Trophoblast cell (in vitro differentiated cells and primary cell): ENCODE results near the gene ROBO4.

Source experiments
- DNase-seq, 2 donors: peaks; one replicate each; pipeline ENCODE4 v3.0.0-alpha.2; 2016
- H2AFZ ChIP-seq: 2 replicates; pipeline ENCODE4 v1.6.1; 2013; ENCODE audit warnings: low read length, moderate library complexity, mild to moderate bottlenecking; ENCODE audit not compliant: insufficient read depth, poor library complexity
- H2AK5ac ChIP-seq: 2 replicates; pipeline ENCODE4 v1.6.1; 2013; ENCODE audit warnings: mild to moderate bottlenecking, low read length
- H2BK120ac ChIP-seq: 2 replicates; pipeline ENCODE4 v1.6.1; 2013; ENCODE audit warnings: low read length, mild to moderate bottlenecking, moderate library complexity; ENCODE audit not compliant: insufficient read depth, poor library complexity
- H2BK12ac ChIP-seq: 2 replicates; pipeline ENCODE4 v1.6.1; 2013; ENCODE audit warnings: mild to moderate bottlenecking, low read length, moderate library complexity
- H2BK5ac ChIP-seq: 2 replicates; pipeline ENCODE4 v1.6.1; 2013; ENCODE audit warnings: low read length, low read depth, moderate library complexity, mild to moderate bottlenecking; ENCODE audit not compliant: poor library complexity
- H3K14ac ChIP-seq: 2 replicates; pipeline ENCODE4 v1.6.1; 2013; ENCODE audit warnings: mild to moderate bottlenecking, low read length
- H3K18ac ChIP-seq: 2 replicates; pipeline ENCODE4 v1.6.1; 2013; ENCODE audit warnings: mild to moderate bottlenecking, low read length
- H3K23ac ChIP-seq: 2 replicates; pipeline ENCODE4 v1.6.1; 2013; ENCODE audit warnings: low read length
- H3K27ac ChIP-seq: 2 replicates; pipeline ENCODE4 v1.5.1; 2013; ENCODE audit warnings: low read depth, mild to moderate bottlenecking, inconsistent platforms, low read length, moderate library complexity
- H3K27me3 ChIP-seq: 2 replicates; pipeline ENCODE4 v1.6.1; 2013; ENCODE audit warnings: inconsistent platforms, mild to moderate bottlenecking, low read length, moderate library complexity; ENCODE audit not compliant: insufficient read depth
- H3K36me3 ChIP-seq, 2 experiments: 1 replicate in 1 of 2; 2 replicates in 1 of 2; pipeline ENCODE4 v1.6.1; 2013; ENCODE audit warnings: low read length in 2 of 2, mild to moderate bottlenecking in 2 of 2, moderate library complexity in 1 of 2; ENCODE audit not compliant: insufficient read depth in 2 of 2, control insufficient read depth in 1 of 2
- H3K4ac ChIP-seq: 2 replicates; pipeline ENCODE4 v1.6.1; 2013; ENCODE audit warnings: low read depth, mild to moderate bottlenecking, low read length, moderate library complexity
- H3K4me1 ChIP-seq, 2 experiments: 1 replicate in 1 of 2; 2 replicates in 1 of 2; pipeline ENCODE4 v1.6.1; 2013; ENCODE audit warnings: low read length in 2 of 2, mild to moderate bottlenecking in 2 of 2, moderate library complexity in 1 of 2; ENCODE audit not compliant: insufficient read depth in 2 of 2, control insufficient read depth in 1 of 2
- H3K4me2 ChIP-seq: 2 replicates; pipeline ENCODE4 v1.6.1; 2013; ENCODE audit warnings: inconsistent platforms, mild to moderate bottlenecking, low read length, moderate library complexity
- H3K4me3 ChIP-seq: 2 replicates; pipeline ENCODE4 v1.5.1; 2013; ENCODE audit warnings: mild to moderate bottlenecking, low read depth, low read length, inconsistent platforms
- H3K79me1 ChIP-seq: one replicate; pipeline ENCODE4 v1.6.1; 2013; ENCODE audit warnings: low read length
- H3K79me2 ChIP-seq: 2 replicates; pipeline ENCODE4 v1.6.1; 2013; ENCODE audit warnings: low read length, mild to moderate bottlenecking; ENCODE audit not compliant: control insufficient read depth, insufficient read depth, poor library complexity
- H3K9ac ChIP-seq: 2 replicates; pipeline ENCODE4 v1.6.1; 2013; ENCODE audit warnings: mild to moderate bottlenecking, low read length
- H3K9me3 ChIP-seq: 2 replicates; pipeline ENCODE4 v1.6.1; 2013; ENCODE audit warnings: low read depth, mild to moderate bottlenecking, control low read depth, inconsistent platforms, low read length; ENCODE audit not compliant: insufficient read depth
- H4K12ac ChIP-seq: 2 replicates; pipeline ENCODE4 v1.6.1; 2013; ENCODE audit warnings: low read depth, mild to moderate bottlenecking, low read length, moderate library complexity
- H4K8ac ChIP-seq: 2 replicates; pipeline ENCODE4 v1.6.1; 2013; ENCODE audit warnings: low read depth, mild to moderate bottlenecking, low read length, moderate library complexity
- H4K91ac ChIP-seq: one replicate; pipeline ENCODE4 v1.6.1; 2013; ENCODE audit warnings: low read depth, mild to moderate bottlenecking, low read length, moderate library complexity
- WGBS: extraction: QIAGEN DNeasy Blood & Tissue Kit; methylation state at CpG from one replicate; pipeline ENCODE4 v1.1.7; 2013; ENCODE audit warnings: missing lambda C conversion rate; ENCODE audit not compliant: insufficient read length, insufficient coverage; ENCODE audit errors: extremely low coverage; 5-methylcytosine and 5-hydroxymethylcytosine counted together

The ROBO4 gene

GRCh38 chr11:124879493-124880289 is 18.0 kb downstream of the ROBO4 start:
- Histone ChIP-seq H3K4ac (no peak overlapping the region), H3K27me3 (peaks cover 5% of the 10 kb centered on the region), H2BK5ac (no peak overlapping the region), H3K23ac (no peak overlapping the region), H3K9ac (no peak overlapping the region), H3K36me3 (no peaks in the 10 kb centered on the region), H3K79me2 (peaks cover 2% of the 10 kb centered on the region), H3K9me3 (peaks cover 2% of the 10 kb centered on the region), H4K91ac (no peak overlapping the region), H3K4me3 (no peak overlapping the region), H3K27ac (no peak overlapping the region), H2BK120ac (no peak overlapping the region), H2AK5ac (no peak overlapping the region), H3K18ac (no peak overlapping the region), H3K4me2 (no peak overlapping the region), H3K4me1 (peaks cover 0 to 6% of the 10 kb centered on the region in 2 experiments), H3K14ac (no peak overlapping the region), H2BK12ac (no peak overlapping the region), H2AFZ (no peak overlapping the region), H4K12ac (no peak overlapping the region), H4K8ac (no peak overlapping the region), H3K79me1 (peaks cover 2% of the 10 kb centered on the region)
- DNase-seq = no peak
- no CpG with 5 or more reads among the region's 16 CpGs for WGBS

- DNase-seq = no peak
- no peak overlapping the region for H3K18ac ChIP-seq
- no peak overlapping the region for H3K4me2 ChIP-seq
- no peak overlapping the region for H2BK5ac ChIP-seq
- H2BK12ac ChIP-seq = no peak overlapping the region
- H3K27me3 ChIP-seq = peaks cover 8% of the 10 kb centered on the region
- H3K36me3 ChIP-seq = no peaks in the 10 kb centered on the region
- no peak overlapping the region for H3K27ac ChIP-seq
- H4K91ac ChIP-seq = no peak overlapping the region
- no peak overlapping the region for H4K12ac ChIP-seq
- H3K79me1 ChIP-seq = peaks cover 2% of the 10 kb centered on the region
- H3K79me2 ChIP-seq = peaks cover 2% of the 10 kb centered on the region
- no peak overlapping the region for H2BK120ac ChIP-seq
- no peak overlapping the region for H2AK5ac ChIP-seq
- H3K9me3 ChIP-seq = peaks cover 3% of the 10 kb centered on the region
- H4K8ac ChIP-seq = no peak overlapping the region
- no peak overlapping the region for H3K23ac ChIP-seq
- no peak overlapping the region for H3K4ac ChIP-seq
- H3K4me3 ChIP-seq = no peak overlapping the region
- WGBS = no CpG with 5 or more reads among the region's 11 CpGs
- peaks cover 0 to 6% of the 10 kb centered on the region in 2 experiments for H3K4me1 ChIP-seq
- H2AFZ ChIP-seq = no peak overlapping the region
- no peak overlapping the region for H3K14ac ChIP-seq
- H3K9ac ChIP-seq = no peak overlapping the region
These were observed 18.7 kb downstream of the ROBO4 start for GRCh38 chr11:124878759-124879492.

- no peak overlapping the region for H2BK5ac ChIP-seq
- H4K91ac ChIP-seq = no peak overlapping the region
- WGBS = no CpG with 5 or more reads among the region's 17 CpGs
These were observed 19.5 kb downstream of the ROBO4 start for GRCh38 chr11:124877910-124878758.

GRCh38 chr11:124877631-124877909 is 20.1 kb downstream of the ROBO4 start:
- no peak overlapping the region for H3K18ac ChIP-seq
- no peak overlapping the region for H3K14ac ChIP-seq
- H3K4me2 ChIP-seq = no peak overlapping the region
- H2BK120ac ChIP-seq = no peak overlapping the region
- H3K4me1 ChIP-seq = peaks cover 0 to 5% of the 10 kb centered on the region in 2 experiments
- no peak overlapping the region for H2AFZ ChIP-seq
- WGBS = no CpG with 5 or more reads among the region's 10 CpGs
- H3K9me3 ChIP-seq = peaks cover 3% of the 10 kb centered on the region
- H3K27me3 ChIP-seq = peaks cover 17% of the 10 kb centered on the region
- no peak overlapping the region for H4K91ac ChIP-seq
- H4K12ac ChIP-seq = no peak overlapping the region
- H3K79me1 ChIP-seq = peaks cover 2% of the 10 kb centered on the region
- H3K36me3 ChIP-seq = no peaks in the 10 kb centered on the region
- H2AK5ac ChIP-seq = no peak overlapping the region
- no peak overlapping the region for H3K4ac ChIP-seq
- H3K79me2 ChIP-seq = peaks cover 2% of the 10 kb centered on the region
- H2BK12ac ChIP-seq = no peak overlapping the region
- H4K8ac ChIP-seq = no peak overlapping the region
- H3K4me3 ChIP-seq = no peak overlapping the region
- H2BK5ac ChIP-seq = no peak overlapping the region
- no peak overlapping the region for H3K27ac ChIP-seq
- H3K9ac ChIP-seq = no peak overlapping the region
- no peak for DNase-seq
- H3K23ac ChIP-seq = no peak overlapping the region

More at GRCh38 chr11:124877910-124878758, 19.5 kb downstream of the ROBO4 start:
- Histone ChIP-seq H3K79me1 (peaks cover 2% of the 10 kb centered on the region), H2BK120ac (no peak overlapping the region), H3K9me3 (peaks cover 3% of the 10 kb centered on the region), H3K14ac (no peak overlapping the region), H3K4ac (no peak overlapping the region), H3K36me3 (no peaks in the 10 kb centered on the region), H3K18ac (no peak overlapping the region), H3K4me3 (no peak overlapping the region), H2AFZ (no peak overlapping the region), H3K27ac (no peak overlapping the region), H3K4me2 (no peak overlapping the region), H4K12ac (no peak overlapping the region), H4K8ac (no peak overlapping the region), H2AK5ac (no peak overlapping the region), H3K9ac (no peak overlapping the region), H2BK12ac (no peak overlapping the region), H3K79me2 (peaks cover 2% of the 10 kb centered on the region), H3K4me1 (peaks cover 0 to 6% of the 10 kb centered on the region in 2 experiments), H3K27me3 (peaks cover 12% of the 10 kb centered on the region), H3K23ac (no peak overlapping the region)
- DNase-seq = no peak
